ENCODE results near the gene CHRNE. TPM values are rescaled to one million over a fixed set of nuclear protein-coding genes. Genes with fewer than 3 reads are reported as not detected.

CHRNE gene
- total and polyA plus RNA-seq, 2 of the 8 experiments (the other 6 are each of a cell fraction or from before 2014, with no cell fraction given) = 0.15 to 0.33 TPM

DNA sequence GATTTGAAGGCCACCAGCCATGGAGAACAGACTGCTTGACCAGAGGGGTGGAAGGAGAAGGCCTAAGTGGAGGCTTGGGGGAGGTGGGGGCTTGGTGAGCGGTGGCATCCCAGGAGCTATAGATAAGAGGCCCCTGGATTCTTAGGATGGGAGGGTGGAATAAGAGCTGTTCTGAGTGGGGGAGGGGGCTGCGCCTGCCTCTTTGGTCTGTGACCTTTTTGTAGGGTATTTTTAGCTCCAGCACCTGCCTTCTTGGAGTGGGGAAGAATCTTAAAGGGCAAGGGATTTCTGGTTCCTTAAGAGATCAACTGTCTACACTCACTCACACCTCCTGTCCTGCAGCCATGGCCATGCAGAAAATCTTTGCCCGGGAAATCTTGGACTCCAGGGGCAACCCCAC lies 48.6 kb upstream of the CHRNE start (continued):
- TF ChIP-seq, protein P1, sequence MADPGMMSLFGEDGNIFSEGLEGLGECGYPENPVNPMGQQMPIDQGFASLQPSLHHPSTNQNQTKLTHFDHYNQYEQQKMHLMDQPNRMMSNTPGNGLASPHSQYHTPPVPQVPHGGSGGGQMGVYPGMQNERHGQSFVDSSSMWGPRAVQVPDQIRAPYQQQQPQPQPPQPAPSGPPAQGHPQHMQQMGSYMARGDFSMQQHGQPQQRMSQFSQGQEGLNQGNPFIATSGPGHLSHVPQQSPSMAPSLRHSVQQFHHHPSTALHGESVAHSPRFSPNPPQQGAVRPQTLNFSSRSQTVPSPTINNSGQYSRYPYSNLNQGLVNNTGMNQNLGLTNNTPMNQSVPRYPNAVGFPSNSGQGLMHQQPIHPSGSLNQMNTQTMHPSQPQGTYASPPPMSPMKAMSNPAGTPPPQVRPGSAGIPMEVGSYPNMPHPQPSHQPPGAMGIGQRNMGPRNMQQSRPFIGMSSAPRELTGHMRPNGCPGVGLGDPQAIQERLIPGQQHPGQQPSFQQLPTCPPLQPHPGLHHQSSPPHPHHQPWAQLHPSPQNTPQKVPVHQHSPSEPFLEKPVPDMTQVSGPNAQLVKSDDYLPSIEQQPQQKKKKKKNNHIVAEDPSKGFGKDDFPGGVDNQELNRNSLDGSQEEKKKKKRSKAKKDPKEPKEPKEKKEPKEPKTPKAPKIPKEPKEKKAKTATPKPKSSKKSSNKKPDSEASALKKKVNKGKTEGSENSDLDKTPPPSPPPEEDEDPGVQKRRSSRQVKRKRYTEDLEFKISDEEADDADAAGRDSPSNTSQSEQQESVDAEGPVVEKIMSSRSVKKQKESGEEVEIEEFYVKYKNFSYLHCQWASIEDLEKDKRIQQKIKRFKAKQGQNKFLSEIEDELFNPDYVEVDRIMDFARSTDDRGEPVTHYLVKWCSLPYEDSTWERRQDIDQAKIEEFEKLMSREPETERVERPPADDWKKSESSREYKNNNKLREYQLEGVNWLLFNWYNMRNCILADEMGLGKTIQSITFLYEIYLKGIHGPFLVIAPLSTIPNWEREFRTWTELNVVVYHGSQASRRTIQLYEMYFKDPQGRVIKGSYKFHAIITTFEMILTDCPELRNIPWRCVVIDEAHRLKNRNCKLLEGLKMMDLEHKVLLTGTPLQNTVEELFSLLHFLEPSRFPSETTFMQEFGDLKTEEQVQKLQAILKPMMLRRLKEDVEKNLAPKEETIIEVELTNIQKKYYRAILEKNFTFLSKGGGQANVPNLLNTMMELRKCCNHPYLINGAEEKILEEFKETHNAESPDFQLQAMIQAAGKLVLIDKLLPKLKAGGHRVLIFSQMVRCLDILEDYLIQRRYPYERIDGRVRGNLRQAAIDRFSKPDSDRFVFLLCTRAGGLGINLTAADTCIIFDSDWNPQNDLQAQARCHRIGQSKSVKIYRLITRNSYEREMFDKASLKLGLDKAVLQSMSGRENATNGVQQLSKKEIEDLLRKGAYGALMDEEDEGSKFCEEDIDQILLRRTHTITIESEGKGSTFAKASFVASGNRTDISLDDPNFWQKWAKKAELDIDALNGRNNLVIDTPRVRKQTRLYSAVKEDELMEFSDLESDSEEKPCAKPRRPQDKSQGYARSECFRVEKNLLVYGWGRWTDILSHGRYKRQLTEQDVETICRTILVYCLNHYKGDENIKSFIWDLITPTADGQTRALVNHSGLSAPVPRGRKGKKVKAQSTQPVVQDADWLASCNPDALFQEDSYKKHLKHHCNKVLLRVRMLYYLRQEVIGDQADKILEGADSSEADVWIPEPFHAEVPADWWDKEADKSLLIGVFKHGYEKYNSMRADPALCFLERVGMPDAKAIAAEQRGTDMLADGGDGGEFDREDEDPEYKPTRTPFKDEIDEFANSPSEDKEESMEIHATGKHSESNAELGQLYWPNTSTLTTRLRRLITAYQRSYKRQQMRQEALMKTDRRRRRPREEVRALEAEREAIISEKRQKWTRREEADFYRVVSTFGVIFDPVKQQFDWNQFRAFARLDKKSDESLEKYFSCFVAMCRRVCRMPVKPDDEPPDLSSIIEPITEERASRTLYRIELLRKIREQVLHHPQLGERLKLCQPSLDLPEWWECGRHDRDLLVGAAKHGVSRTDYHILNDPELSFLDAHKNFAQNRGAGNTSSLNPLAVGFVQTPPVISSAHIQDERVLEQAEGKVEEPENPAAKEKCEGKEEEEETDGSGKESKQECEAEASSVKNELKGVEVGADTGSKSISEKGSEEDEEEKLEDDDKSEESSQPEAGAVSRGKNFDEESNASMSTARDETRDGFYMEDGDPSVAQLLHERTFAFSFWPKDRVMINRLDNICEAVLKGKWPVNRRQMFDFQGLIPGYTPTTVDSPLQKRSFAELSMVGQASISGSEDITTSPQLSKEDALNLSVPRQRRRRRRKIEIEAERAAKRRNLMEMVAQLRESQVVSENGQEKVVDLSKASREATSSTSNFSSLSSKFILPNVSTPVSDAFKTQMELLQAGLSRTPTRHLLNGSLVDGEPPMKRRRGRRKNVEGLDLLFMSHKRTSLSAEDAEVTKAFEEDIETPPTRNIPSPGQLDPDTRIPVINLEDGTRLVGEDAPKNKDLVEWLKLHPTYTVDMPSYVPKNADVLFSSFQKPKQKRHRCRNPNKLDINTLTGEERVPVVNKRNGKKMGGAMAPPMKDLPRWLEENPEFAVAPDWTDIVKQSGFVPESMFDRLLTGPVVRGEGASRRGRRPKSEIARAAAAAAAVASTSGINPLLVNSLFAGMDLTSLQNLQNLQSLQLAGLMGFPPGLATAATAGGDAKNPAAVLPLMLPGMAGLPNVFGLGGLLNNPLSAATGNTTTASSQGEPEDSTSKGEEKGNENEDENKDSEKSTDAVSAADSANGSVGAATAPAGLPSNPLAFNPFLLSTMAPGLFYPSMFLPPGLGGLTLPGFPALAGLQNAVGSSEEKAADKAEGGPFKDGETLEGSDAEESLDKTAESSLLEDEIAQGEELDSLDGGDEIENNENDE (IDR thresholded peaks at IDR 0.05; ENCODE audit: insufficient replicate concordance, low read length) = no peak
- no peak for TF ChIP-seq JUND (IDR thresholded peaks at IDR 0.05; ENCODE audit: low read length)
- no peak for TF ChIP-seq BACH1 (IDR thresholded peaks at IDR 0.05; ENCODE audit: low read length)

Measured in H1 (cell line).